Measurements from ENCODE around the gene LTBP4. TPM values are rescaled to one million over a fixed set of nuclear protein-coding genes. Genes with fewer than 3 reads are reported as not detected.

LTBP4 gene
- total and polyA plus RNA-seq, 2 of the 13 experiments (the other 11 are each of a cell fraction or from before 2014, with no cell fraction given): 0.86 to 2.3 TPM

- TF ChIP-seq THAP9 (CRISPR knock-in tag; IDR thresholded peaks at IDR 0.05; ENCODE audit: borderline replicate concordance): no peak; the same call in 1 of the 2 replicates
- peak; percentile 51; the same call in 1 of the 2 replicates for TF ChIP-seq SALL2 (CRISPR knock-in tag; IDR thresholded peaks at IDR 0.05)
- peak; percentile 58 for TF ChIP-seq HNRNPLL (IDR thresholded peaks at IDR 0.05; ENCODE audit: low read depth, low read length, poor library complexity, severe bottlenecking)
- TF ChIP-seq FOXA1 (IDR thresholded peaks at IDR 0.05): no peak
- no peak for TF ChIP-seq FOXA1 (CRISPR knock-in tag; IDR thresholded peaks at IDR 0.05)
- TF ChIP-seq CREM (IDR thresholded peaks at IDR 0.05): no peak
- no peak for TF ChIP-seq CREM (CRISPR knock-in tag; IDR thresholded peaks at IDR 0.05)
- TF ChIP-seq IRX3 (CRISPR knock-in tag; IDR thresholded peaks at IDR 0.05; ENCODE audit: borderline replicate concordance, low read depth): no peak
- TF ChIP-seq SNAPC5 (CRISPR knock-in tag; IDR thresholded peaks at IDR 0.05; ENCODE audit: borderline replicate concordance): no peak
- no peak for TF ChIP-seq ZNF460 (CRISPR knock-in tag; IDR thresholded peaks at IDR 0.05; ENCODE audit: borderline replicate concordance)
- no peak for TF ChIP-seq ATF3 (CRISPR knock-in tag; IDR thresholded peaks at IDR 0.05)
- TF ChIP-seq ZNF576 (CRISPR knock-in tag; IDR thresholded peaks at IDR 0.05): no peak
- no peak for TF ChIP-seq ZNF354B (CRISPR knock-in tag; IDR thresholded peaks at IDR 0.05)
- TF ChIP-seq RAD21 (CRISPR knock-in tag; IDR thresholded peaks at IDR 0.05): peak; percentile 98
- peak; percentile 41; the same call in 1 of the 2 replicates for TF ChIP-seq SMC3 (IDR thresholded peaks at IDR 0.05; ENCODE audit: low read length)
- TF ChIP-seq NKX3-1 (CRISPR knock-in tag; IDR thresholded peaks at IDR 0.05): no peak
- no peak for TF ChIP-seq HNF1A (IDR thresholded peaks at IDR 0.05; ENCODE audit: low read depth)
- 0 out of 2 replicates have a peak, but pooled peaks have one; percentile 34 for TF ChIP-seq HNF1A (CRISPR knock-in tag; IDR thresholded peaks at IDR 0.05; ENCODE audit: borderline replicate concordance)
- TF ChIP-seq NFIC (IDR thresholded peaks at IDR 0.05; ENCODE audit: low read length): no peak
- no peak for TF ChIP-seq ZNF292 (CRISPR knock-in tag; IDR thresholded peaks at IDR 0.05; ENCODE audit: borderline replicate concordance, low read depth)
- TF ChIP-seq ZNF772 (CRISPR knock-in tag; IDR thresholded peaks at IDR 0.05): no peak; the same call in 1 of the 2 replicates
- TF ChIP-seq IKZF4 (CRISPR knock-in tag; IDR thresholded peaks at IDR 0.05; ENCODE audit: borderline replicate concordance, low read depth, not compliant biosample characterization): peak; percentile 45
Measured at GRCh38 chr19:40662925-40663694, 61.9 kb downstream of the LTBP4 start (continued).

All from HepG2 (cell line).